HCT116 (cell line): ENCODE data around the gene MAP2K5.

Experiments used
- EZH2 ChIP-seq: fragments of 200-600 bp; sonication (generic); IDR thresholded peaks from 2 replicates; pipeline ENCODE4 v1.6.1; 2017; ENCODE audit warnings: antibody characterized with exemption, mixed run types
- JUND ChIP-seq: IDR thresholded peaks from 2 replicates; pipeline ENCODE4 v1.6.1; 2012
- POLR2A ChIP-seq: IDR thresholded peaks from 2 replicates; pipeline ENCODE4 v1.7.0; 2011; ENCODE audit warnings: borderline replicate concordance; ENCODE audit not compliant: insufficient read depth, insufficient read length; ENCODE audit errors: extremely low read depth
- POLR2AphosphoS5 ChIP-seq: IDR thresholded peaks from 2 replicates; pipeline ENCODE4 v1.6.1; 2011; ENCODE audit warnings: mild to moderate bottlenecking, low read depth, low read length, moderate library complexity

DNA sequence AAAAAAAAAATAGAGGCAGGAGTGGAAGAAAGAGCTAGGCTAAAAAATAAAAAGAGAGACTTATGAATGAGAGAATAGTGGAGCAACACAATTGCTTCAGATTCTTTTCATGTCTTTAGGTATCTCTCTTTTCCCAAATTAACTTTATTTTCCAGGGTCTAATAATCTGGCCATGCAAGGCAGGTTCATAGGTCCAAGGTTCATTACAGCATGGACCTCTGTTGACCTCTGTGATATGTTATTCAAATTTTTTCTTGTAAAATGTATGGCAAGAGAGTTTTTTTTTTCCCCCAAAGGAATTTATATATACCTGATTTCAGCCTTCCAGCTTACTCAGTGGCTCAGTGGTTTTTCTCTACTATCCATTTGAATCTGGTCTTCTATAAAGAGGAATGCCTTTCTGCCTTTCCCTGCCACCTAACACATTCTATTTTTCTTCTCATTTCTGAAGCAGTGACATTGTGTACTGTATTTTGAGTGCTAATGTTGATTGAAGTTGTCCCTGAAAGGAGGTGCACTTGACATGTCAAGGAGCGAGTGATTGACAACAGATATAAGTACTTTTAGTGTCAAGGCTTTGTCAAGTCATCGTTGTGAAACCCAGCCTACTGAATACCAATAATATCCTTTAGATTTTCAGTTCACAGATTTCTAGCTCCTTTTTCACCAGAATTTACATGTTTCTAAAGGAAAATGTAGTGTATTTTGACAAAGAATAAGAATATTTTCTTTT is 118.5 kb downstream of the MAP2K5 start:
- no peak for TF ChIP-seq POLR2A
- TF ChIP-seq JUND, result no peak
- TF ChIP-seq POLR2AphosphoS5, result no peak
- TF ChIP-seq EZH2, result no peak
